ENCODE measurements around the gene ANXA11. TPM values are rescaled to one million over a fixed set of nuclear protein-coding genes. Genes with fewer than 3 reads are reported as not detected.
A peak's percentile ranks its signal among the peaks of the same experiment; 100 is the strongest.
"Not testable (repeated sequence)": the region's sequence is repeated elsewhere in the genome, so short reads cannot be mapped to it uniquely, and the experiment has no call there.

ANXA11 gene
- total and polyA plus RNA-seq, 2 donors: 107 to 152 TPM

DNA sequence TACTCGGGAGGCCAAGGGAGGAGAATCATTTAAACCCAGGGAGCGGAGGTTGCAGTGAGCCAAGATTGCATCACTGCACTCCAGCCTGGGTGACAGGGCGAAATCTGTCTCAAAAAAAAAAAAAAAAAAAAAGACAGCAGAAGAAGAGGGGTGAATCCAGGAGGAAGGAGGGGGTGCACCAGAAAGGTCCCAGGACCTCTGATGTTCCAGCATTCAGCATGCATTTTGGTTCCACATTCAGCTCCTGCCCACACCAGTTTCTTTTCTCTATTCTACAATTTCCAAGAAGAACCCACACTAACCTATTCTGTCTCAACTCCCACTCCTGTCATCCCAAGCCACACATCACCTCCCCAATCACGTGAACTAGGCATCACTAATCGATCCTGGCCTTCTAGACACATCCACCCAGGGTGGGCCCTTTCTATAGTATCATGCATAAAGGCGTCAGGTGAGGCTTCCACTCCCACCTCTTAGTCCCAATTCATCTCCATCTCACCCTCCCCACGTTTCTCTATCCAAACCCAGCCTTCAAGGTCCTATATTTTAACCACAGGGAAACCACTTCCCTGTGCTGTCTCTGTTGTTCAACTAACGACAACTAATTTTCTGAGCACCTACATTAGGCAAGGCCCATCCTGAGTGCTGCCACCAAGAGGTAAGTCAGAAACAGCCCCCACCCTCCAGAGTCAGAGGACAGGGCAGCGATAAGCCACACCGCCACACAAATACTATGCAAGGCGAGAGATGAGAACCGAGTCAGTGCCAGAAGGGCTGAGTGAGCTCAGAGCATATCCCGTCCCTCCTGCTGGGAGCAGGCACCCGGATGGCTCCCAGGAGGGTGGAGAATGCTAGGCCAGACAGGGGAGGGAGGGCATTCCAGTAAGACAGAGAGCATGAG, 2.2 kb downstream of the ANXA11 start:
- 57% methylated on average over 14 of the region's 14 CpGs for WGBS
- Histone ChIP-seq H3K27ac (ENCODE audit: low read depth in 1 of 2, low read length in 1 of 2) (peak overlapping the region; percentile 60 to 89), H3K4me3 (ENCODE audit: low read length in 2 of 2) (peak overlapping the region; percentile 79 to 90), H3K36me3 (ENCODE audit: control insufficient read depth in 2 of 2, insufficient read depth in 2 of 2, low read length in 1 of 2) (peaks cover 5 to 7% of the 10 kb centered on the region in 2 donors), H3K9me3 (ENCODE audit: control insufficient read depth in 2 of 2, insufficient read depth in 1 of 2, low read length in 1 of 2) (no peaks in the 10 kb centered on the region), H3K27me3 (ENCODE audit: control insufficient read depth in 2 of 2, insufficient read depth in 1 of 2, low read length in 1 of 2) (no peaks in the 10 kb centered on the region), H3K4me1 (ENCODE audit: control insufficient read depth in 2 of 2, insufficient read depth in 2 of 2, low read length in 2 of 2) (peaks cover 40 to 68% of the 10 kb centered on the region in 2 donors)
- DNase-seq (ENCODE audit: low read depth in 6 of 9, low spot score in 9 of 9): peak in 5 of 9 donors; percentile 61 to 85 (median 62)

DNA sequence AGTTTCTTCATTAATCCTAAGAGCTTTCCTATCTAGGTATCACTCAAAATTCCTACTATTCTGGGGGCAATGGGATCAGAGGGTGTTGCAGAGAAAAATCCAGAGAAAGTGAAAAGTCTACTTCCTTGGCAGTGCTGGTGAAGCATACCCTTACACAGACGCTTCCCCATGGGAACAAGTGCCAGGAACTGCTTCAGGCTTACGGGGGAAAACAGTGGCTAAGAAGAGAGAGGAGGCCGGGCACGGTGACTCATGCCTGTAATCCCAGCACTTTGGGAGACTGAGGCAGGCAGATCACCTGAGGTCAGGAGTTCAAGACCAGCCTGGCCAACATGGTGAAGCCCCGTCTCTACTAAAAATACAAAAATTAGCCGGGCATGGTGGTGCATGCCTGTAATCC, 2.8 kb downstream of the ANXA11 start:
- not testable (repeated sequence) for H3K9me3 ChIP-seq (ENCODE audit: control insufficient read depth in 2 of 2, insufficient read depth in 1 of 2, low read length in 1 of 2); DNase-seq (ENCODE audit: low read depth in 6 of 9, low spot score in 9 of 9); H3K36me3 ChIP-seq (ENCODE audit: control insufficient read depth in 2 of 2, insufficient read depth in 2 of 2, low read length in 1 of 2); H3K27ac ChIP-seq (ENCODE audit: low read depth in 1 of 2, low read length in 1 of 2); H3K4me3 ChIP-seq (ENCODE audit: low read length in 2 of 2); H3K27me3 ChIP-seq (ENCODE audit: control insufficient read depth in 2 of 2, insufficient read depth in 1 of 2, low read length in 1 of 2)
- WGBS: 97% methylated on average over 6 of the region's 6 CpGs
- peaks cover 43 to 72% of the 10 kb centered on the region in 2 donors for H3K4me1 ChIP-seq (ENCODE audit: control insufficient read depth in 2 of 2, insufficient read depth in 2 of 2, low read length in 2 of 2)

DNA sequence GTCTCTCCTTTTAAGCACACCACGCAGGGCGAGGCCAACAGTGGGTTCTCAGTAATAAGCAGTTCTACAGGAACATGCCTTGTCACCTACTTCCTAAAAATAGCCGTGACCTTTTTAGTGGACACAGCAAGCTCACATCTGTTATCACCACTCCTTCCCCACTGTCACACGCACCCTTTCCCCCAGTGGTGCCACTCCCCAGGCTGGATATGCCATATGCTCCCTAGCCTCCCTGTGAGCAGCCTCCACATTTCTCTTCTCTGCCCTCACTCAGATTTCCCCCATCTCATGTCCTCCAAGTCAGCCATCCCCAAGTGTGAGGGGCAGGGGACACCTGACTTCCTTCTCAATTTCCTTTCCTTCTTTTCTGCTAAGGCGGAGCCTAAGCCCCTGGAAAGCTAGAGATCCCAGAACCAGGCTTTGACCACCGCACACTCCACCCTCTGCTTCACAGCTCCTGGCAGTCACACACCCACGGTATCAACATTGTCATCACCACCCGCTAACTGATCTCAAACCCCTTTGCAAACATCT, 3.7 kb downstream of the ANXA11 start:
- no peak overlapping the region for H3K4me3 ChIP-seq (ENCODE audit: low read length in 2 of 2)
- no peaks in the 10 kb centered on the region for H3K9me3 ChIP-seq (ENCODE audit: control insufficient read depth in 2 of 2, insufficient read depth in 1 of 2, low read length in 1 of 2)
- WGBS: 90% methylated on average over 8 of the region's 8 CpGs
- no peak for DNase-seq (ENCODE audit: low read depth in 6 of 9, low spot score in 9 of 9)
- no peak overlapping the region for H3K27ac ChIP-seq (ENCODE audit: low read depth in 1 of 2, low read length in 1 of 2)
- H3K36me3 ChIP-seq (ENCODE audit: control insufficient read depth in 2 of 2, insufficient read depth in 2 of 2, low read length in 1 of 2): peaks cover 5 to 7% of the 10 kb centered on the region in 2 donors
- no peaks in the 10 kb centered on the region for H3K27me3 ChIP-seq (ENCODE audit: control insufficient read depth in 2 of 2, insufficient read depth in 1 of 2, low read length in 1 of 2)
- peaks cover 51 to 81% of the 10 kb centered on the region in 2 donors for H3K4me1 ChIP-seq (ENCODE audit: control insufficient read depth in 2 of 2, insufficient read depth in 2 of 2, low read length in 2 of 2)

DNA sequence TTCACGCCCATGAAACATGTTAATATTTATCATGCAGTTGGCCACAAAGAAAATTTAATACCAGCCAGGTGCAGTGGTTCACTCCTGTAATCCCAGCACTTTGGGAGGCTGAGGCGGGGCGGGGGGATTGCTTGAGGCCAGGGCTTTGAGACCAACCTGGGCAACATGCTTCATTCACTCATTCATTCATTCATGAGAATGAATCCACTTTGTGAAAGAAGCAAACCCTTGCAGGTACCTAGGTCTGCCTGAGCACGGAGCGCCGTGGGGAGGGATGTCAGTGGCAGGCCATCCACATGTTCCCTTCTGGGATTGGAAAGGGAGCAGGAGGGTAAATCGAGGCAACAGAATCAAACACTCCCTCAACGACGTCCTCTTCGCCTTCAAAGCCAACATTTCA, 4.7 kb downstream of the ANXA11 start:
- Histone ChIP-seq H3K27ac (ENCODE audit: low read depth in 1 of 2, low read length in 1 of 2) (peak overlapping the region in 1 of 2 donors; percentile 18), H3K27me3 (ENCODE audit: control insufficient read depth in 2 of 2, insufficient read depth in 1 of 2, low read length in 1 of 2) (no peaks in the 10 kb centered on the region), H3K36me3 (ENCODE audit: control insufficient read depth in 2 of 2, insufficient read depth in 2 of 2, low read length in 1 of 2) (peaks cover 5 to 7% of the 10 kb centered on the region in 2 donors), H3K4me3 (ENCODE audit: low read length in 2 of 2) (no peak overlapping the region), H3K9me3 (ENCODE audit: control insufficient read depth in 2 of 2, insufficient read depth in 1 of 2, low read length in 1 of 2) (no peaks in the 10 kb centered on the region), H3K4me1 (ENCODE audit: control insufficient read depth in 2 of 2, insufficient read depth in 2 of 2, low read length in 2 of 2) (peaks cover 52 to 83% of the 10 kb centered on the region in 2 donors)
- 98% methylated on average over 10 of the region's 10 CpGs for WGBS
- DNase-seq (ENCODE audit: low read depth in 6 of 9, low spot score in 9 of 9): no peak

DNA sequence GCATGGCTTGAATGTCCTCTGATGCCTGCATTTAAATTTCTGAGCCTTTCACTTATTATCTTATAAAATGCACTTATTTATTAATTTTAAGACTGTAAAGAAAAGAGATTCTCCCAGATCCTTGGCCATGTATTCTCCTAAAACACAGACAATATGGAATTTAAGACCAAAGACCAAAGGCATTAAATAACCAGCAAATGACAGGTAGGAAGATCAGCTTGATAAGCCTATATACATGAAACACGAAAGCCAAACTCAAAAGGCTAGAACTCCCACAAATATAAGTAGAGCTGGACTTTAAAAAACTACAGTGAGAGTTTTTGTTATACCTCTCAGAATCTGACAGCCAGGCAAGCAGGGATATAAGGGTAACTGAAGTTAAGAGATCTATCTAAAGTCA, 5.1 kb downstream of the ANXA11 start:
- Histone ChIP-seq H3K27me3 (ENCODE audit: control insufficient read depth in 2 of 2, insufficient read depth in 1 of 2, low read length in 1 of 2) (no peaks in the 10 kb centered on the region), H3K27ac (ENCODE audit: low read depth in 1 of 2, low read length in 1 of 2) (peak overlapping the region; percentile 4 to 18), H3K4me1 (ENCODE audit: control insufficient read depth in 2 of 2, insufficient read depth in 2 of 2, low read length in 2 of 2) (peaks cover 51 to 84% of the 10 kb centered on the region in 2 donors), H3K36me3 (ENCODE audit: control insufficient read depth in 2 of 2, insufficient read depth in 2 of 2, low read length in 1 of 2) (peaks cover 8 to 9% of the 10 kb centered on the region in 2 donors), H3K9me3 (ENCODE audit: control insufficient read depth in 2 of 2, insufficient read depth in 1 of 2, low read length in 1 of 2) (no peaks in the 10 kb centered on the region), H3K4me3 (ENCODE audit: low read length in 2 of 2) (no peak overlapping the region)
- 92% methylated on average over 1 of the region's 1 CpG for WGBS
- no peak for DNase-seq (ENCODE audit: low read depth in 6 of 9, low spot score in 9 of 9)

DNA sequence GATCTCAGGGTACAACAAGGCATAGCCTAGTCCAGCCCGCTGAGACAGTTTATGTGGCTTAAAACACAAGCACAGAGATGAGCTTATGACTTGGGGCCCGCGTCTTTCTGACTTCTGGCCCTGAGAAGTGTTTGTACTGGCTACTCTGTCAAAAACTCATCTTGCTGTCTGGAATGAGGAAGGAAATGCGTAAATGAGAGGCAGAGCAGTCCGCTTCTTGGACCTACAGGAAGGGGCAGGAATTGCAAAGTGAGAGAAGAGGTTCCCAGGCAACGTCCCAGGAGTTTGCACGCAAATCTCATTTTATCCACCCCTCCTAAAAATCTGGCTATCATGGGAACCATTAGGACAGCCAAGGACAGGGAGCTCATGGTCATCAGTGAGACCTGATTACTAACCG, 5.5 kb downstream of the ANXA11 start:
- H3K9me3 ChIP-seq (ENCODE audit: control insufficient read depth in 2 of 2, insufficient read depth in 1 of 2, low read length in 1 of 2): no peaks in the 10 kb centered on the region
- no peak for DNase-seq (ENCODE audit: low read depth in 6 of 9, low spot score in 9 of 9)
- peaks cover 54 to 88% of the 10 kb centered on the region in 2 donors for H3K4me1 ChIP-seq (ENCODE audit: control insufficient read depth in 2 of 2, insufficient read depth in 2 of 2, low read length in 2 of 2)
- H3K27me3 ChIP-seq (ENCODE audit: control insufficient read depth in 2 of 2, insufficient read depth in 1 of 2, low read length in 1 of 2): no peaks in the 10 kb centered on the region
- peak overlapping the region; percentile 47 to 64 for H3K27ac ChIP-seq (ENCODE audit: low read depth in 1 of 2, low read length in 1 of 2)
- 76% methylated on average over 8 of the region's 8 CpGs for WGBS
- peaks cover 13 to 14% of the 10 kb centered on the region in 2 donors for H3K36me3 ChIP-seq (ENCODE audit: control insufficient read depth in 2 of 2, insufficient read depth in 2 of 2, low read length in 1 of 2)
- H3K4me3 ChIP-seq (ENCODE audit: low read length in 2 of 2): no peak overlapping the region

DNA sequence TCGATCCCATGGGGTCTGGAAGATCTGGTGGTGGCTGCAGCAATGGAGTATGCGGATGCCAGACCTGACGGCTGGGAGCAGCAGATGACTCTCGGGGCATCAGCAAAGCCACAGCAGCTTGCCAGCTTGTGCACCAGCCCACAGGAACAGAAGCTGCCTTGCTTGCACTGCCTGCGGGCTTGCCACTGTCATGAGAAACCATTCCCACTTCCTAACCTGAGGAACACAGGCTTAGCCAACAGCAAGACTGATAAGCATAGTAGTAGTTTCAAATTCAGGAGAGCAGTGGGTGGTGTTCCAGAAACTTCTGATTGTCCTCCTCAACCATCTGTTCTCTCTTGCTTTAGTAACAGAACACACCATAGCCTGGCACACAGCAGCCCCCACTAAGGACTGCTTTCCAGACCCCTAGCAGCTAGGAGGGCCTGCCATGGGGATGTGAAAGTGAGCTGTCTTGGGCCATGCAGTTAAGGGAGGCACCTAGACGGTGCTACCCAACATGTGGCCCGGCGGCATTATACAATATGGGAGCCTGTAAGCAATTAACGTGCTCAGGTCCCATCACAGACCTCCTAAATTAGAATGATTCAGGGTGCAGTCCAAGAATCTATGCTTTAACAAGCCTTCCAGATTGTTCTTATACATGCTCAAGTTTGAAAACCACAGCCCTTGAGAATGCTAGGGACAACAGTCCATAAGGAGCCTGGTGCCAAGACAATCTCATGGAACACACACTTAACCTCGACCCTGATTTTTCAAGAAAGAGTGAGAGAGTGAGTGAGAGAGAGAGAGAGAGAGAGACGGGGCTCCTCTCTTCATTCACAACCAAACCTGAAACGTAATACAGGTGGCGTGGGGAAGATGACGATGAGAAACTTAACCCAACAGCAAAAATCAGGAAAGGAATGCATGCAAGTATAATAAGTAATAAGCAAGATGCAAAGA, 7.1 kb downstream of the ANXA11 start:
- H3K4me3 ChIP-seq (ENCODE audit: low read length in 2 of 2): no peak overlapping the region
- whole genome bisulfite sequencing: 79% methylated on average over 14 of the region's 14 CpGs
- no peak for DNase-seq (ENCODE audit: low read depth in 6 of 9, low spot score in 9 of 9)
- peaks cover 17 to 18% of the 10 kb centered on the region in 2 donors for H3K36me3 ChIP-seq (ENCODE audit: control insufficient read depth in 2 of 2, insufficient read depth in 2 of 2, low read length in 1 of 2)
- no peaks in the 10 kb centered on the region for H3K27me3 ChIP-seq (ENCODE audit: control insufficient read depth in 2 of 2, insufficient read depth in 1 of 2, low read length in 1 of 2)
- peaks cover 44 to 85% of the 10 kb centered on the region in 2 donors for H3K4me1 ChIP-seq (ENCODE audit: control insufficient read depth in 2 of 2, insufficient read depth in 2 of 2, low read length in 2 of 2)
- peak overlapping the region in 1 of 2 donors; percentile 61 for H3K27ac ChIP-seq (ENCODE audit: low read depth in 1 of 2, low read length in 1 of 2)
- peaks cover 0 to 4% of the 10 kb centered on the region in 2 donors for H3K9me3 ChIP-seq (ENCODE audit: control insufficient read depth in 2 of 2, insufficient read depth in 1 of 2, low read length in 1 of 2)

DNA sequence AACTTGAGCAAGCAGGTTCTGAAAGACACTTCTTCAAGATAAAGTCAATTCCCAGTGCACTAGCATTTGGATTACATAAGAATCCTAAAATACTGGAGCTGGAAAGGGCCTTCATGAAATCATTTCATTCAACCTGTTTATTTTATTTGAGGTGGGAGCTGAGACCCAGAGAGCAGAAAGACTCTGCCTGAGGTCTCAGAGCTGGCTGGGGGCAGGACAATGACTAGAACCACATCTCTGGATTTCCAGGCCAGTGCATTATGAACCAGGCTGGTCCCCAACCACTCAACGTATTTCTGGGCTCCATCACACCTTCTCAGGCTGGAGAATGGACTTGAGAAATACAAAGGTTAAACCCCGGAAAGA, 8.4 kb downstream of the ANXA11 start:
- Histone ChIP-seq H3K27me3 (ENCODE audit: control insufficient read depth in 2 of 2, insufficient read depth in 1 of 2, low read length in 1 of 2) (no peaks in the 10 kb centered on the region), H3K4me3 (ENCODE audit: low read length in 2 of 2) (no peak overlapping the region), H3K27ac (ENCODE audit: low read depth in 1 of 2, low read length in 1 of 2) (peak overlapping the region; percentile 66 to 80), H3K4me1 (ENCODE audit: control insufficient read depth in 2 of 2, insufficient read depth in 2 of 2, low read length in 2 of 2) (peaks cover 34 to 73% of the 10 kb centered on the region in 2 donors), H3K36me3 (ENCODE audit: control insufficient read depth in 2 of 2, insufficient read depth in 2 of 2, low read length in 1 of 2) (peaks cover 17 to 18% of the 10 kb centered on the region in 2 donors), H3K9me3 (ENCODE audit: control insufficient read depth in 2 of 2, insufficient read depth in 1 of 2, low read length in 1 of 2) (peaks cover 0 to 9% of the 10 kb centered on the region in 2 donors)
- 92% methylated on average over 2 of the region's 2 CpGs for WGBS
- no peak for DNase-seq (ENCODE audit: low read depth in 6 of 9, low spot score in 9 of 9)

All from thymus (tissue), 11 donors.